ENCODE measurements around the gene TPR.

TPR gene

GRCh38 chr1:186283374-186283773 lies 91.7 kb downstream of the TPR start:
- no peak for TF ChIP-seq CTCF (conservative IDR thresholded peaks at IDR 0.05; ENCODE audit: control insufficient read depth, insufficient read depth, low read depth, low read length)
- no peak overlapping the region for H3K4me3 ChIP-seq (ENCODE audit: control insufficient read depth, low read depth, low read length)
- no peak for DNase-seq (ENCODE audit: low read depth)

GRCh38 chr1:186282466-186282865 lies 92.6 kb downstream of the TPR start:
- TF ChIP-seq CTCF (conservative IDR thresholded peaks at IDR 0.05; ENCODE audit: control insufficient read depth, insufficient read depth, low read depth, low read length), result no peak
- no peak for DNase-seq (ENCODE audit: low read depth)
- no peak overlapping the region for H3K4me3 ChIP-seq (ENCODE audit: control insufficient read depth, low read depth, low read length)

- no peak for TF ChIP-seq CTCF (conservative IDR thresholded peaks at IDR 0.05; ENCODE audit: control insufficient read depth, insufficient read depth, low read depth, low read length)
- no peak overlapping the region for H3K4me3 ChIP-seq (ENCODE audit: control insufficient read depth, low read depth, low read length)
- peak; percentile 30 for DNase-seq (ENCODE audit: low read depth)
Measured at GRCh38 chr1:186275822-186276221, 99.2 kb downstream of the TPR start.

GRCh38 chr1:186272486-186272885 lies 102.6 kb downstream of the TPR start:
- peak; percentile 68 for DNase-seq (ENCODE audit: low read depth)
- peak; percentile 9 for TF ChIP-seq CTCF (conservative IDR thresholded peaks at IDR 0.05; ENCODE audit: control insufficient read depth, insufficient read depth, low read depth, low read length)
- H3K4me3 ChIP-seq (ENCODE audit: control insufficient read depth, low read depth, low read length), result no peak overlapping the region

GRCh38 chr1:186271032-186271431 lies 104.0 kb downstream of the TPR start:
- TF ChIP-seq CTCF (conservative IDR thresholded peaks at IDR 0.05; ENCODE audit: control insufficient read depth, insufficient read depth, low read depth, low read length), result no peak
- DNase-seq (ENCODE audit: low read depth), result no peak
- no peak overlapping the region for H3K4me3 ChIP-seq (ENCODE audit: control insufficient read depth, low read depth, low read length)

Data from fibroblast of mammary gland (primary cell).